NCI-H82 treated with DMSO at 0.1 percent for 48 hours (cell line): ENCODE results near the gene NR2F2.

Experiments used
- DNase-seq: peaks from one replicate; lab custom pipeline; 2025; ENCODE audit not compliant: unreplicated experiment; lab: John Stamatoyannopoulos, UW

The NR2F2 gene

GRCh38 chr15:96341513-96342405 is 11.3 kb downstream of the NR2F2 start:
- no peak for DNase-seq

GRCh38 chr15:96342406-96343112 is 12.1 kb downstream of the NR2F2 start:
- DNase-seq: no peak

GRCh38 chr15:96343113-96344059 is 12.9 kb downstream of the NR2F2 start:
- DNase-seq: no peak

- DNase-seq: no peak
Measured at GRCh38 chr15:96344060-96344705, 13.7 kb downstream of the NR2F2 start.

- no peak for DNase-seq
Measured at GRCh38 chr15:96344706-96345559, 14.4 kb downstream of the NR2F2 start.

- DNase-seq: peak; percentile 46
Measured at GRCh38 chr15:96345560-96346399, 15.3 kb downstream of the NR2F2 start.

- DNase-seq: no peak
Measured at GRCh38 chr15:96346409-96346970, 16.0 kb downstream of the NR2F2 start.

- DNase-seq: no peak
Measured at GRCh38 chr15:96347181-96348111, 16.9 kb downstream of the NR2F2 start.

- peak; percentile 35 for DNase-seq
Measured at GRCh38 chr15:96348112-96349027, 17.9 kb downstream of the NR2F2 start.

- DNase-seq: no peak
Measured at GRCh38 chr15:96349034-96349856, 18.7 kb downstream of the NR2F2 start.

GRCh38 chr15:96349857-96350720 is 19.6 kb downstream of the NR2F2 start:
- DNase-seq: no peak

- no peak for DNase-seq
Measured at GRCh38 chr15:96350934-96351724, 20.6 kb downstream of the NR2F2 start.

- no peak for DNase-seq
Measured at GRCh38 chr15:96351761-96352603, 21.5 kb downstream of the NR2F2 start.
